GM10248 (cell line): ENCODE measurements around the gene NUB1.

Experiments used
- CTCF ChIA-PET: fragments of 300-600 bp; sonication (Branson Sonifier 250); formaldehyde crosslinking; extraction: SDS; loops from one replicate; lab custom pipeline; 2021; ENCODE audit warnings: antibody characterized with exemption; lab: Yijun Ruan, JAX
- POLR2A ChIA-PET: fragments of 350-650 bp; sonication (Branson Sonifier 250); formaldehyde crosslinking; extraction: SDS; loops from one replicate; lab custom pipeline; 2020; ENCODE audit warnings: antibody characterized with exemption; lab: Yijun Ruan, JAX
- DNase-seq: peaks from one replicate; pipeline ENCODE4 v3.0.0; 2012; ENCODE audit errors: extremely low spot score
- TF ChIP-seq, protein P1 (sequence below): IDR thresholded peaks from 2 replicates; pipeline ENCODE4 v1.5.1; 2012; ENCODE audit warnings: mild to moderate bottlenecking, low read depth; ENCODE audit errors: extremely low read depth, missing control alignments, control extremely low read depth

The NUB1 gene

DNA sequence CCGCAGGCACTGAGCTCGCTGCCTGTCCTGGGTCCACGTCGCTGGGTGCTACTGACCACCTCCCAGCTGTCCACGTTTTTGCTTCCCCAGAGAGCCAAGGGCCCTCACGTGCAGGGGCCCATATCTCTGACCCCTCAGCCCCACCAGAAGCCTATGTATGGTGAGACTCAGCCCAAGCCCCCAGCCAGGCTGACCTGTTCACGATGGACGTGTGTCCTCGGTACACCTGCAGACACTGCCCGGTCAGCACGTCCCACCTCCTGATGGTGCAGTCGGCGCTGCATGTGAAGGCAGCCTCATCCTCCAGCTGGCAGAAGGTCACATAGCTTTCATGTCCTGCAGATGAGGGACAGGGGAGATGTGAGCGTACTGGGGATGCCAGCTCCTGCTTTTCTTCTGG is 58.3 kb downstream of the NUB1 start:
- ChIA-PET CTCF (interaction anchor here (1.4 kb wide), 1 partner anchor 49 kb away, joined by 4 read pairs; no protein-coding TSS in a partner anchor), POLR2A (no interaction called here)
- DNase-seq: no peak
- TF ChIP-seq, protein P1, sequence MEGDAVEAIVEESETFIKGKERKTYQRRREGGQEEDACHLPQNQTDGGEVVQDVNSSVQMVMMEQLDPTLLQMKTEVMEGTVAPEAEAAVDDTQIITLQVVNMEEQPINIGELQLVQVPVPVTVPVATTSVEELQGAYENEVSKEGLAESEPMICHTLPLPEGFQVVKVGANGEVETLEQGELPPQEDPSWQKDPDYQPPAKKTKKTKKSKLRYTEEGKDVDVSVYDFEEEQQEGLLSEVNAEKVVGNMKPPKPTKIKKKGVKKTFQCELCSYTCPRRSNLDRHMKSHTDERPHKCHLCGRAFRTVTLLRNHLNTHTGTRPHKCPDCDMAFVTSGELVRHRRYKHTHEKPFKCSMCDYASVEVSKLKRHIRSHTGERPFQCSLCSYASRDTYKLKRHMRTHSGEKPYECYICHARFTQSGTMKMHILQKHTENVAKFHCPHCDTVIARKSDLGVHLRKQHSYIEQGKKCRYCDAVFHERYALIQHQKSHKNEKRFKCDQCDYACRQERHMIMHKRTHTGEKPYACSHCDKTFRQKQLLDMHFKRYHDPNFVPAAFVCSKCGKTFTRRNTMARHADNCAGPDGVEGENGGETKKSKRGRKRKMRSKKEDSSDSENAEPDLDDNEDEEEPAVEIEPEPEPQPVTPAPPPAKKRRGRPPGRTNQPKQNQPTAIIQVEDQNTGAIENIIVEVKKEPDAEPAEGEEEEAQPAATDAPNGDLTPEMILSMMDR: no peak

DNA sequence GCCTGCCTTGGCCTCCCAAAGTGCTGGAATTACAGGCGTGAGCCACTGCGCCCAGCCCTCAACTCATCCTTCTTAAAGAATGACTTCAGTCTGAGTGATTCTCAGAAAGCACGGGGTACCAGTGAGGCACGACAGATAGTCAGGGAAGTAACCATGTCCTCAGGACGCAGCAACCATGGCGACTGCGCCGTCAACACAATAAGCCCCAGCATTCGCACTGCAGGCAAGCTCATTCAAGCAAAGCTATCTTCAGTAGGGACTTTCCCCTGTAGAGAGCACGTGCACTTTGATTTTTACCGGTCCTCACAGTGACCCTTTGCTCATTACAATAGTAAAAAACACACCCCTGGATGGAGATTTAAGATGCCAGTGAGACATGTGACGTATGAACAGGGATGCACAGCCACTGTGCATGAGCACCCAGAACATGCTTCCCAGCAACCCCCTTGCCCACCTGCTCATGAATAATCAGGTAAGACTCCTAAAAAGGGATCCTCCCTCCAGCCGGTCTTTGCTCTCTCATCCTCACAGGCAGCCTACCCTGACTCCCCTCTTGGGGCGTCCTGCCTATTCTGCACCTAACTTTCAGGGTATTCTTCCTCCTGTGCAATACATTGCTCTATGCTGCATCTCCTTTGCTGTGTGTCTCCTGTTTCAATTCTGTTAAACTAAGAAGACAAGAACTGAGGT is 59.2 kb downstream of the NUB1 start:
- POLR2A ChIA-PET: no interaction called here
- CTCF ChIA-PET: interaction anchor here (1.1 to 1.4 kb wide), 2 partner anchors 11 to 48 kb away, joined by 3 to 4 read pairs; no protein-coding TSS in a partner anchor
- DNase-seq: peak; percentile 56

GRCh38 chr7:151402029-151402835 is 60.6 kb downstream of the NUB1 start:
- POLR2A ChIA-PET: no interaction called here
- no peak for DNase-seq
- TF ChIP-seq, protein P1: no peak
- CTCF ChIA-PET: no interaction called here

More for the DNA sequence above, 59.2 kb downstream of the NUB1 start:
- TF ChIP-seq, protein P1: no peak

DNA sequence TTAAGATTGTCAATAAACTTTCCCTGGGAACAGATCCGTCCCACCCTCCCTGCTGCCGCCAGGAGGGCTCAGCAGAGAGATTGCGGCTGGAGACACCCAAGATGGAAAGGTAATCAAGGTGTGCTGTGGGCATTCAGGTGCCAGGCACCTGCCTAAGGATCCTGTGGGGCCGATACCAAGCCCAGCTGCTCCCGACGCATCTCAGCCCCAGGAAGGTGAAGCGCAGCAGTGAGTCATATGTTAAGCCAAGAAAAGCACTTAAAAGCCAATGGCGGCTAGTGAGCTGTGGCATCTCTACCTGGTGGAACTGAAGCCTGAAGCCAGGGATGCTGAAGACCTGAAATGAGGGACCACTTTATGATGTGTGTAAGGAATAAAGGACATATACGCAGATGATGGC is 62.2 kb downstream of the NUB1 start:
- ChIA-PET POLR2A (no interaction called here), CTCF (no interaction called here)
- TF ChIP-seq, protein P1: no peak
- DNase-seq: no peak

- ChIA-PET POLR2A (no interaction called here), CTCF (interaction anchor here (0.9 to 1.4 kb wide), 2 partner anchors 42 to 44 kb away, joined by 3 to 5 read pairs; no protein-coding TSS in a partner anchor)
- no peak for DNase-seq
- TF ChIP-seq, protein P1: no peak
These were observed 62.8 kb downstream of the NUB1 start for GRCh38 chr7:151404216-151405011.

GRCh38 chr7:151405056-151405455 is 63.4 kb downstream of the NUB1 start:
- no peak for DNase-seq
- ChIA-PET POLR2A (no interaction called here), CTCF (interaction anchor here (0.9 to 1.4 kb wide), 2 partner anchors 41 to 43 kb away, joined by 3 to 5 read pairs; no protein-coding TSS in a partner anchor)
- TF ChIP-seq, protein P1: no peak
